Adrenal gland (tissue), 5 donors: ENCODE measurements around the gene UGT2B7.

Source experiments
- CTCF ChIP-seq, 6 experiments: fragments of 450-650 bp in 4 of 6; fragments of 200-600 bp in 2 of 6; sonication (generic) in 1 of 6; IDR thresholded peaks; 1 replicate in 5 of 6; 2 replicates in 1 of 6; pipeline versions ENCODE4 v1.5.1 to v1.8.0; 2016 to 2021; ENCODE audit warnings: antibody characterized with exemption in 6 of 6, mild to moderate bottlenecking in 2 of 6, moderate library complexity in 1 of 6
- POLR2A ChIP-seq, 2 donors: fragments of 450-650 bp; IDR thresholded peaks; one replicate each; pipeline ENCODE4 v1.6.1; 2017; ENCODE audit warnings: antibody characterized with exemption in 2 of 2, mild to moderate bottlenecking in 2 of 2, moderate library complexity in 1 of 2
- donor health status: DM: no; HTN: no; CAD: no.

DNA sequence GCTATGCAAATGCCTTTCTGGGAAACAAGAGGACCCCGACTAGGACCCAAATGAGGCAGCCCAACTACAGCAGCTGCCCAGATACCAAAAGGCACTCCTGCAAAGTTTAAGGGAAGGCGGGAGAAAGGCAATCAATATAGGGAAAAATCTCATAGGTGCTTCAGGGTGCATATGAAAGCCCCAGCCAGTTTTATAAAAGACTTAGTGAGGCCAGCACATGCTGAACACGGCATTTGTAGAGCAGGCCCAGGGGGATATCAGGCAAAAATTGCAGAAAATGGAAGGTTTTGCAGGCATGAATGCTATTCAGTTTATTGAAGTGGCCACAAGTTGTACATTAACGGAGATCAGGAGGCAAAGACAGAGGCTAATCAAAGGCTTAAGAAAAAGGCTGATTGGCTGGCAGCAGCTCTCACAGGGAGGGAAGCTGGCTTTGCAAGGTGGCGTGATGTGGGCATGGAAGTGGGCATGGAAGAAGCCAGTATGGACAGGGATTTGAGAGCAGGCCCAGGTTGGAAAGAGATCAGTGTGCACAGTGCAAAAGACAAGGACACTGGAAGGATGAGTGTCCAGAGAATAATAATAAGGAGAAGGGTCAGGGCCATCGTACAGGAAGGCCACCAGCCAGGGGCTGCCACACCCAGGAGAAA lies 37.7 kb upstream of the UGT2B7 start:
- TF ChIP-seq POLR2A (IDR thresholded peaks at IDR 0.05) (no peak), CTCF (IDR thresholded peaks at IDR 0.05) (no peak)
